Stimulated activated CD4-positive, alpha-beta T cell treated with anti-CD3 and anti-CD28 coated beads, Interleukin-4, amount 100 ng/mL, for 48 hours (primary cell): ENCODE results near the gene FAM78A.

Source experiments
- DNase-seq, 2 donors: peaks; one replicate each; pipeline ENCODE4 v3.0.0-alpha.2; 2020; ENCODE audit warnings: low read depth in 2 of 2

FAM78A gene

DNA sequence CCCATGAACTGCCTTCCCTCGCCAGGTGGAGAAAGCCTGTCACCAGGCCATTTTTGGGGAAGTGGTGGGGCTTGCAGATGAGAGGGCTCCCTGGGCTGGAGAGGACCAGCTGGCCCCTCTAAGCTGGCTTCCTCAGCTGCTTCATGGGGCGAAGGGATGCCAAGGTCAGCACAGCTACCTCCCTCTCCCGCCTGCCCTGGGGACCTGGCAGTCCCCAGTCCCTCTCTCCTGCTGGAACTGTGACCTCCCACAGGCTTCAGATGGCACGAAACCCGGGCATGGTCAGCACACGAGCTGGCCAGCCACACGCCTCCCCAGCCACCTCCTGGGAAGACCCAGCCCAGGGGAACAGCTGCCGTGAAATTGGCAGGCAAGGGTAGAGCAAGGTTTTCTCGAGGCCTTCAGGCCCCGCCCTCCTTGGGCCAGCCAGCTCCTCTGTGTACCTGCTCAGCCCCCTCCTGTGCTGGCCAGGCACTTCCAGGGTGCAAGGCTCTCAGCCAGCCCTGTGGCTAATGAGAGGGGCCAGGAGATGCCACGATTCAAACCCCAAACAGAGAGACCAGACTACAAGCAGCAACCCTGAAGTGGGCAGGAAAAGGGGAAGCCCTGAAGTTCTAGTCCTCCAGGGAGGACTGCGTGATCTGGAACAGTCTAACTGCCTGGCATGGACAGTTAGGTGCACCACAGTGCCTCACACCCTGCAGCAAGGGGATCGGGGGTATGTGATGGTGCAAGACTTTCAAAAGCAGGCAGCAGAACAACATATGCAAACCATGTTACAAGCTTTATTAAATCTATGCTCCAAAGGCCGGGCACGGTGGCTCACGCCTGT lies 26.1 kb upstream of the FAM78A start:
- DNase-seq = no peak

- no peak for DNase-seq
Observed at GRCh38 chr9:131300444-131300843, 24.1 kb upstream of the FAM78A start.

GRCh38 chr9:131299961-131300347 lies 23.6 kb upstream of the FAM78A start:
- no peak for DNase-seq

GRCh38 chr9:131299346-131299960 lies 23.1 kb upstream of the FAM78A start:
- DNase-seq = no peak

DNA sequence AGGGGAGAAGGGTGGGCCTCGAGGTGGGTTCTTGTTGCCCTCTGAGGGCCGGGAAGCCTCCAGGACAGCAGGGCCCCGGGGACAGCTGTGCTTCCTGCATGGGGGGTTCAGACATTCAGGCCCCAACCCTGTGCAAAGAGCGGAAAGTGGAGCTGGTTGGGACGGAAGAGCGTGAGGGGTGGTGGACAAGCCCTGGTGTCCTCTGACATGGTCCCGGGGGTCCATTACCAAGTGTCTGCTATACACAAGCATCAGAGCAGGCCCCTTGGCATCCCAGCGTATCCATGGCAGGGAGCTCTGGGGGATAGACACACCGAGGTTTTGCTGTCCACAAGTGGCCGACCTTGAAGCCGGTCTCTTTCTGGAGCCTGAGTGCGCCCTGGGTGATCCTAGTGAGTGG lies 22.5 kb upstream of the FAM78A start:
- DNase-seq = no peak

DNA sequence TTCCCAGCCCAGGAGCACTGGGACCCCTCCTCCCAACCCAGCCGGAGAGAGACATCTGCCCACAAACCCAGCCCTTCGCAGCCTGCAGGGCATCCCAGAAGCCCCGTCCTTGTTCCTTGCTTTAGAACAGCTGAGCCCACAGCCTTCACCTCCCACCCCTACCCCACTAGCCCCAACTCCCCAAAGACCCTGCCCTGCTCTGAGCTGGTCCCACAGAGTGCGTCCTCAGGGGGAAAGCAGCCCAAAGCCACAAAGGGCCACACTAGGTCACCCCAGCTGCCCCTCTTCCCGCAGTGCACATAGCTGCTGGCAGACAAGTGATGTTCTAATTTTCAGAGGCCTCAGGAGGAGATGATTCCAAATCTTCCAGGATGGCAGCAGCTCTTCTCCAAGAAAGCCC lies 22.0 kb upstream of the FAM78A start:
- no peak for DNase-seq

DNA sequence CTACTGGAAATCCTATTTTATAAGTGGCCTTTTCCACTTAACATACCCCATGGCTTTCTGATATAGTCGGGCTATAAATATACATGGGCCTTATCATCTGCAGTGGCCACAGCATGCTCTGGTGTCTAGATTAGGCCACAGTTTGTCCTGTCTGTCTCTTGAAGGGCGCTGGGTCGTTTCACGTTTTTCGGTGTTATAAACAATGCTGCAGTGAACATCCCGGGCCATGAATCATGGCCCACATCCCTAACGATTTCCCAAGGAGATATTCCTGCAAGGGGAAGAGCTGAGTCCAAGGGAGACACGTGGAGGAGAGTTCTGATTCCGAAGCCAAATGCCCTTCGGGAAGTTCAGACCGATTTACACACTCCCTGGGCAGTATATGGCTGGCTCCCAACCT lies 21.6 kb upstream of the FAM78A start:
- no peak for DNase-seq

GRCh38 chr9:131296906-131297500 lies 20.7 kb upstream of the FAM78A start:
- no peak for DNase-seq

DNA sequence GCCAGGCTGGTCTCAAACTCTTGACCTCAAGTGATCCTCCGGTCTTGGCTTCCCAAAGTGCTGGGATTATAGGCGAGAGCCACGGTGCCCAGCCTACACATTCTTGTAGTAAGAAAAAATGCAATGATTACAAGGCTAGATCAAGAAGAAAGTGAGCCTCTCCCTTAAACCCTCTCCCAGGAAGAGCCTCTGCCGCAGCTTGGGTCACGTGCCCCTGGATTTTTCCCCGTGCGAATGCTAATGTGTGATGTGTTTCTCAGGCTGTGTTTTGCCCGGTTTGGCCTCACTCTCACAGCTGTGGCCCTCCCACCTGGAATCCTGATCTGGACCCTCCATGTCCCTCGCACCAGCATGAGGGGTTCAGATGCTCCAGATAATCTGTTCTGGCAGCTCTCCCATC lies 20.1 kb upstream of the FAM78A start:
- DNase-seq = no peak

DNA sequence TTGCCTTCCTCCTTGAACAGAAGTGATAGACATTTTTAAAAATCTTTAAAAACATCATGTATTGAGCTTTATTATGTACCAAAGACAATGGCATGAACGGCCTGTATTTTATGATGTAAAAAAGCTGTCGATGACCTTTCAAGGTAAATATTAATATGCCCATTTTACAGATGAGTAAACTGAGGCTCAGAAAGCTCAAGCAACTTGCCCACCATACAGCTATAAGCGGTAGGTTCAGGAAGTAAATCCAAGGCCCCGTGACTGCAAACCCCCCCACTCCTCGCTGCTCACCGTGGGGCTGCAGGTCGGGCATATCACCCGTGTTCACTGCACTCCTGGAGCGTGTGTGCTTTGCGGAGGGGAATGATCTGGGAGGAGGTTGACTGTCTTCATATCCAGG lies 16.6 kb upstream of the FAM78A start:
- no peak for DNase-seq

- DNase-seq = no peak
Observed at GRCh38 chr9:131291795-131292315, 15.5 kb upstream of the FAM78A start.

DNA sequence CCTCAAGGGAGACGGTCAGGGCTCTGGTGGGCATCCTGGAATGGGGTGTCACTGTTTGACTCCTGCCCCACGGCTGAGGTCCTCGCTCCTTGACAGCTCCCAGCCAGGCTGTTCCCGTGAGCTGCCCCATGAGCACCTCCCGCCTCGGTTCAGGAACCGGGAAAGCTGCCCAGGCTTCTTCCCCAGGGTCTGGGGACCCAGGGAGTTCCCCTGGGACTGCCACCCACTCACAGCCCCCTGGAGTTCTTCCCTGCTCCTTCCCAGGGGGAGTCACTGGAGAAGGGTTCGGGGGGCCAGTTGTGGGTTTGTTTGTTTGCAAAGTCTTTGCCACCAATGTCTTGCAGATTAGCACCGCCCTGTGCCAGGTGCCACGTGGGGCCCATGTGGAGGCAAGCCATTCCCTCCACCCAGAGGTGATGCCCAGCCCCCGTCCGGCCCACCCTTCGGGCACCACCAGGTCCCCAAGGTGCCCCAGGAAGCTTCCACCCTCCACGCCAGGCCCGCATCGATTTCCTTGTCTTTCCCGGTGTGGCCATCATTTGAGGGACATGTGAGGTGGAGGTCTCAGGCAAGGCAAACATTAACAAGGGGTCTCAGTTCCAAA lies 14.6 kb upstream of the FAM78A start:
- no peak for DNase-seq

GRCh38 chr9:131290036-131290766 lies 13.9 kb upstream of the FAM78A start:
- DNase-seq = no peak

GRCh38 chr9:131289301-131290035 lies 13.2 kb upstream of the FAM78A start, which contains the start of gene PLPP7:
TSS of gene PLPP7 (plus strand) at chr9:131289723. CDS start at chr9:131289998, 275 bp downstream.
- DNase-seq = no peak

- DNase-seq = no peak
Observed at GRCh38 chr9:131288217-131288616, 11.9 kb upstream of the FAM78A start.

DNA sequence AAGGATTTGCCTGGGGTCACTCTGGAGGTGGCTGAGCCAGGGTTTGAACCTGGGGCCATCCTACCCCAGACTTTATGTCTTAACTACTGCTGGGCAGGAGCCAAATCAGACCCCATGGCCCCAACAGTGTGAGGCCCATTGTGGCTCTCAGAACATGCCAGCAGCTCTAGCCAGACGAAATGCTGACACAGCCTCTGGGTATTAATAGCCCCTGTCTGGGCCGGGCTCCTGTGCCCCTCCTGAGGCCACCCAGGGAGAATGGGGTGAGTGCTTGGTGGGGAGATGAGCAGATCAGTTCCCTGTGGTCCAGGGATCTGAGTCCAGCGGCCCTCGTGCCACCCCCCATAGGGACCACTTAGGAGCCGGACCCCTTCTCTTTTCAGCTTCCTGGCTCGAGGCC lies 11.0 kb upstream of the FAM78A start:
- DNase-seq = no peak

DNA sequence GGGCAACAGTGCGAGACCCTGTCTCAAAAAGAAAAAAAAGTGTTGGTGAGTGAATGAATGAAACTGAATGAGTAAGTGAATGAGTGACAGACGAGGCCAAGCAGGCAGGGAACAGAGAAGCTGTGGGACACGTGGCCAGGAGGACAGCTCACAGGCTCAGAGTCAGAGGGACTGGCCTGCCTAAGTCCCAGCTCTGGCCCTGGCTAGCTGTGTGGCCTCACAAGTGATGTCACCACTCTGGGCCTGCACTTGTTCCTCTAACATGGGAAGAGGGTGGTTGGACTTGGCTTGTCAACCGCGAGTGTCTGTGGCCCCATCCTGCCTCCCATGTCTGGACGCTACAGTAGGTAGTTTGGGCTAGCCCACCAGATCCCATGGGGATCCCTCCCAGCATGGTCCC lies 8.5 kb upstream of the FAM78A start:
- no peak for DNase-seq

DNA sequence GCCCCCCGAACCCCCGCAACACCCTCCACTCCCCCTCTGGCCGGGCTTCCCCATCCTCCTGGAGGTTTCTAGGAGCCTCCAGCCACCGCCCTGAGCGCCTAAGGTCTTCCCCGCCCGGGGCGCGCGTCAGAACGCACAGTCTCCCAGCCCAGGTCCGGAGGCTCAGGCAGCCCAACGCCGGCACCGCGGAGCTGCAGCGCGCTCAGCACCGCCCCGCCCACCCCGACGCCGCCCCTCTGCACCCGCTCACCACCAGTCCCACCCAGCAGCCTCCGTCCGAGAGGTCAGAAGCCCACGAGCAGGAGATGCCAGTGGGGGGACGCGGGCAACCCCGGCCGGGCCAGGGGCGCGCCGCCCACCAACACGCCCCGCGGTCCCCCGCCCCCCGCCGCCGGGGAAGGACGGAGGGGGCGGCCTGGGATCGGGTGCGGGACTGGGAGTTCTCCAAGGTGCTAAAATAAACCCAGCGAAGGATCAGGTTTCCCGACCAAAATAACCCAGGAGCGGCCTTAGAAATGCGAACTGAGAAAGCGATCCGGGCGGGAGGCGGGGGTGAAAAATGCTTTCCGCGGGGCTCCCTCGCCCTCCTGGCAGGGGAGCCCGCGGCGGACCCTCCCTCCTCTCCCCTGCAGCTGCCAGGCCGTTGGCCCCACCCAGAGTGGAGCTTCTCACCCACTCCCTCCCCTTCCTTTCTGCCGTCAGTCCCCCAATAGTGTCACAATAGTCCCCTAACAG lies 6.5 kb upstream of the FAM78A start:
- DNase-seq = no peak

GRCh38 chr9:131282175-131282574 lies 5.9 kb upstream of the FAM78A start:
- no peak for DNase-seq
